AG09319 (cell line): Measurements from ENCODE around the gene PELO.

Experiments used
- DNase-seq: peaks from one replicate; pipeline ENCODE4 v3.0.0-alpha.2; 2010; ENCODE audit warnings: low read depth; ENCODE audit errors: extremely low read depth
- CTCF ChIP-seq: IDR thresholded peaks from 2 replicates; pipeline ENCODE4 v1.5.1; 2011; ENCODE audit warnings: low read depth, mild to moderate bottlenecking, inconsistent platforms, low read length, moderate library complexity

Gene PELO

GRCh38 chr5:52779213-52779612 lies 8.5 kb upstream of the PELO start:
- no peak for DNase-seq
- TF ChIP-seq CTCF: no peak

- DNase-seq: no peak
Observed at GRCh38 chr5:52783226-52783959, 4.3 kb upstream of the PELO start.

GRCh38 chr5:52784737-52785136 lies 3.0 kb upstream of the PELO start:
- no peak for TF ChIP-seq CTCF
- no peak for DNase-seq

More at GRCh38 chr5:52783226-52783959, 4.3 kb upstream of the PELO start:
- no peak for TF ChIP-seq CTCF

GRCh38 chr5:52786391-52786790 lies 1.3 kb upstream of the PELO start:
- no peak for DNase-seq
- no peak for TF ChIP-seq CTCF

- peak; percentile 8 for TF ChIP-seq CTCF
- no peak for DNase-seq
Observed at GRCh38 chr5:52786949-52787599, 642 bp upstream of the PELO start.

GRCh38 chr5:52788505-52788821 lies 747 bp downstream of the PELO start:
- no peak for TF ChIP-seq CTCF
- DNase-seq: no peak

- TF ChIP-seq CTCF: no peak
- DNase-seq: no peak
Observed at GRCh38 chr5:52789378-52789777, 1.7 kb downstream of the PELO start.
